Measurements from ENCODE around the gene NCL.

NCL gene

GRCh38 chr2:231483398-231484329, 19.4 kb upstream of the NCL start:
- Histone ChIP-seq H3K4me3 (ENCODE audit: low read depth, low read length) (no peak overlapping the region; the same call in 1 of the 2 replicates), H3K36me3 (no peaks in the 10 kb centered on the region), H3K4me1 (no peaks in the 10 kb centered on the region), H3K27me3 (no peaks in the 10 kb centered on the region), H3K9me3 (no peaks in the 10 kb centered on the region)
- TF ChIP-seq, protein P1, sequence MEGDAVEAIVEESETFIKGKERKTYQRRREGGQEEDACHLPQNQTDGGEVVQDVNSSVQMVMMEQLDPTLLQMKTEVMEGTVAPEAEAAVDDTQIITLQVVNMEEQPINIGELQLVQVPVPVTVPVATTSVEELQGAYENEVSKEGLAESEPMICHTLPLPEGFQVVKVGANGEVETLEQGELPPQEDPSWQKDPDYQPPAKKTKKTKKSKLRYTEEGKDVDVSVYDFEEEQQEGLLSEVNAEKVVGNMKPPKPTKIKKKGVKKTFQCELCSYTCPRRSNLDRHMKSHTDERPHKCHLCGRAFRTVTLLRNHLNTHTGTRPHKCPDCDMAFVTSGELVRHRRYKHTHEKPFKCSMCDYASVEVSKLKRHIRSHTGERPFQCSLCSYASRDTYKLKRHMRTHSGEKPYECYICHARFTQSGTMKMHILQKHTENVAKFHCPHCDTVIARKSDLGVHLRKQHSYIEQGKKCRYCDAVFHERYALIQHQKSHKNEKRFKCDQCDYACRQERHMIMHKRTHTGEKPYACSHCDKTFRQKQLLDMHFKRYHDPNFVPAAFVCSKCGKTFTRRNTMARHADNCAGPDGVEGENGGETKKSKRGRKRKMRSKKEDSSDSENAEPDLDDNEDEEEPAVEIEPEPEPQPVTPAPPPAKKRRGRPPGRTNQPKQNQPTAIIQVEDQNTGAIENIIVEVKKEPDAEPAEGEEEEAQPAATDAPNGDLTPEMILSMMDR (IDR thresholded peaks at IDR 0.05; ENCODE audit: low read depth, low read length): no peak
- peak; percentile 17 for DNase-seq

DNA sequence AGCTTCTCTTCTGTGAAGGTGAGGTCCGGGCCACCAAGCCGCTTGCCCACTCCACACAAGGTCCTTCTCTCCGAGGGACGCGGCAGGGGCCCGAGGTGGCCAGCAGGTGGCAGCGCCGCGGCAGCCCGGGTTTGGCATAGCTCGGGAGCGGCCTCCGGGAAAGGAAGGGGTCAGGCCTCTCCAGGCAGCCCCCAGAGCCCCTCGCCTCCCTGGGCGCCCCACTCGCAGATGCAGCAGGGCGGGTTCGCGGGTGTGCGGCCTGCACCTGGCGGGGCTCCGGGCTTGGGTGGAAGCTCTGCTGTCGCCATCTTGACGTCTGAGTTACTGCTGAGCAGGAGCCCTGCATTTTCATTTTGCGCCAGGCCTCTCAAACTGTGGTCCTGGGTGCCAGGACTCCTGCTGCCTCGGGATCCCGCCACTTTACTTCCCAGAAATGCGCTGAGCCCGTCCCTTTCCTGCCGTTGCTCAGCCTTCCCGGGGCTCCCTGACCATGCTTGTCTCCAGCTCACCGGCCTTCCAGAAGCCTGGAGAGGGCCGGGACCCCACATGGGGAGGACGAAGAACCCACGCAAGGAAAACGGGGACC, 18.6 kb upstream of the NCL start:
- Histone ChIP-seq H3K4me1 (no peaks in the 10 kb centered on the region), H3K36me3 (no peaks in the 10 kb centered on the region), H3K9me3 (no peaks in the 10 kb centered on the region), H3K4me3 (ENCODE audit: low read depth, low read length) (peak overlapping the region; percentile 50), H3K27me3 (no peaks in the 10 kb centered on the region)
- peak; percentile 87 for DNase-seq
- TF ChIP-seq, protein P1 (IDR thresholded peaks at IDR 0.05; ENCODE audit: low read depth, low read length): peak; percentile 87

- H3K4me1 ChIP-seq: no peaks in the 10 kb centered on the region
- H3K27me3 ChIP-seq: no peaks in the 10 kb centered on the region
- no peaks in the 10 kb centered on the region for H3K9me3 ChIP-seq
- DNase-seq: no peak
- no peak overlapping the region for H3K4me3 ChIP-seq (ENCODE audit: low read depth, low read length)
- no peaks in the 10 kb centered on the region for H3K36me3 ChIP-seq
- TF ChIP-seq, protein P1 (IDR thresholded peaks at IDR 0.05; ENCODE audit: low read depth, low read length): no peak
Measured at GRCh38 chr2:231480781-231481180, 16.5 kb upstream of the NCL start.

GRCh38 chr2:231479455-231479854, 15.2 kb upstream of the NCL start:
- Histone ChIP-seq H3K27me3 (no peaks in the 10 kb centered on the region), H3K4me3 (ENCODE audit: low read depth, low read length) (no peak overlapping the region), H3K4me1 (no peaks in the 10 kb centered on the region), H3K36me3 (no peaks in the 10 kb centered on the region), H3K9me3 (no peaks in the 10 kb centered on the region)
- TF ChIP-seq, protein P1 (IDR thresholded peaks at IDR 0.05; ENCODE audit: low read depth, low read length): no peak
- DNase-seq: no peak

DNA sequence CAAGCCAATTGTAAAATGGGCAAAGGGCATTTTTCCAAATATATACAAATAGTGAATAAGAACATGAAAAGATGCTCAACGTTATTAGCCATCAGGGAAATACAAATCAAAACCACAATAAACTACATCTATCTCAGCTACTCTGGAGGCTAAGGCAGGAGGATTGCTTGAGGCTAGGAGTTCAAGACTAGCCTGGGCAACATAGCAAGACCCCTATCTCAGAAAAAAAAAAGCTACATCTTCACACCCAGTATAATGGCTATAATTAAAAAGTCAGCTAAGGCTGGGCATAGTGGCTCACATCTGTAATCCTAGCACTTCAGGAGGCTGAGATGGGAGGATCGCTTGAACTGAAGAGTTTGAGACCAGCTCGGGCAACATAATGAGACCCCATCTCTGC, 12.6 kb upstream of the NCL start:
- Histone ChIP-seq H3K36me3 (no peaks in the 10 kb centered on the region), H3K4me1 (no peaks in the 10 kb centered on the region), H3K27me3 (no peaks in the 10 kb centered on the region), H3K9me3 (no peaks in the 10 kb centered on the region), H3K4me3 (ENCODE audit: low read depth, low read length) (no peak overlapping the region)
- TF ChIP-seq, protein P1 (IDR thresholded peaks at IDR 0.05; ENCODE audit: low read depth, low read length): no peak
- DNase-seq: no peak

DNA sequence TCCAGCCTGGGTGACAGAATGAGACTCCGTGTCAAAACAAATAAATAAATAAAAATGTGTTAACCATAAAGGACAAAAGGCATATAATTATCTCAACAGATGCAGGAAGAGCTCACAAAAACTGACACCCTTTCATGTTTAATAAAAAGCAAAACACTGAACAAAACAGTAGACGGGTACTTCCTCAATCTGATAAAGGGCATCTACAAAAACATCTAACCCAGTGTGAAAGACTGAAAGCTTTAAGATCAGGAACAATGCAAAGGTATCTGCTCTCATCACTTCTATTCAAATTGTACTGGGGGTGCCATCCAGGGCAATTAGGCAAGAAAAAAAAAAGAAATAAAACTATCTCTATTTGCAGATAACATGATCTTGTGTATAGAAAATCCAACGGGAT, 11.7 kb upstream of the NCL start:
- TF ChIP-seq, protein P1 (IDR thresholded peaks at IDR 0.05; ENCODE audit: low read depth, low read length): no peak
- Histone ChIP-seq H3K4me1 (no peaks in the 10 kb centered on the region), H3K27me3 (no peaks in the 10 kb centered on the region), H3K4me3 (ENCODE audit: low read depth, low read length) (no peak overlapping the region), H3K9me3 (no peaks in the 10 kb centered on the region), H3K36me3 (no peaks in the 10 kb centered on the region)
- DNase-seq: no peak

All from BE2C (cell line).